HG02884 (cell line): ENCODE data around the gene C11orf97.
"Not testable (repeated sequence)": the region's sequence is repeated elsewhere in the genome, so short reads cannot be mapped to it uniquely, and the experiment has no call there.

Experiments used
- ATAC-seq: cut with Tn5 transposase; IDR thresholded peaks from one replicate; pipeline ENCODE4 v1.9.1; 2021; ENCODE audit warnings: mild to moderate bottlenecking, moderate library complexity; ENCODE audit not compliant: unreplicated experiment

Gene C11orf97, protein sequence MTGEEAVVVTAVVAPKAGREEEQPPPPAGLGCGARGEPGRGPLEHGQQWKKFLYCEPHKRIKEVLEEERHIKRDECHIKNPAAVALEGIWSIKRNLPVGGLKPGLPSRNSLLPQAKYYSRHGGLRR

DNA sequence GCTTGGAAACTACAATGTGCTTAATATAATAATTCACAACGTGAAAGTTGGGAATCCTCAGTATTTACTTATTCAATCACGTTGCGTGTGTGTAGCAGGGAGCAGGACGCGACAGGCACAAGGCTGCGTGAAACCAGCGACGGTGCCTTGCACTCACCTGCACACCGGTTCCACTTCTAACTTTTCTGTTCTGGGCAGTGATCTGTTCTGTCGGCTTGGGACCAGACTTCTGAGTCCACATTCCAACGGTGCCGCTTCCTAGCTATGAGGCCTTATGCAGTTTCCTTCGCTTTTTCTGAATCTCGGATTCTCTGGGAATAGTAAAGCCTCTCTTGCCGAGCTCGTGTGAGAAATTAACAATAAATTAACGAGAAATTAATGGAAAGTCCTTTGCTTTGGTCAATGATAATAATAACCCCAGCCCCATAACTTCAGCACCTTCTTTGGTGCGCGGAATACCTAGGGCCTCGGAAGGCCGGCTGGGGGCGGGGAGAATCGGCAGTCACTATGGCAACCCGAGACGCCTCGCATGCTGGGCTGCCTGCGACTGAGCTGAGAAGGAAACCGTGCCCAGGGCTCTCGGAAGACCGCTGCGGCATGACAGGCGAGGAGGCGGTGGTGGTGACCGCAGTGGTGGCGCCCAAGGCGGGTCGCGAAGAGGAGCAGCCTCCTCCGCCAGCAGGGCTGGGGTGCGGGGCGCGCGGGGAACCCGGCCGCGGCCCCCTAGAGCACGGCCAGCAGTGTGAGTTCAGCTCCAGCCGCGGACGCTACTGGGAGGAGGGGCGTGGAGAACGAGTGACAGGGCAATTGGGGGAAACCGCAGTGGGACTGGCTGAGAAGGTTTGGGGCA, at the start of gene C11orf97:
C11orf97 (plus strand) TSS at position 530 of the 850 bp plus-strand sequence; CDS start at position 598, 68 bp downstream.
- no peak for ATAC-seq

DNA sequence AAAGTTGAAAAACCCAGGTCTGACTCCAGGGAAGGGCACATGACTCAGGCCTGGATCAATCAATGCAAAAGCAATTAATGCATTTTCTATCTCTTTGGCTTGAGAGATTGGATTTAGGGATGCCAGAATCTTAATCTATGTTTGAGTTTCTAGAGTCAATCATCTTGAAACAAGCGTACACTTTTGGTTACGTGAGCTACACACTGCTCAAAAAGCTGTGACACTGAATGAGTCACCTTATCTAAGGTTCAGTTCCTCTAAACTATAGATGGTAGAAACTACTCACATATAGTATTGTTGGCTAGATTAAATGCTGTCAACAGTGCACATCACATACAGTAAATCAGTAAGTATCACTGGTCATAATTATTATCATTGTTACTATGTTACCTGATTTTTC, 42.8 kb upstream of the C11orf97 start:
- peak; percentile 83 for ATAC-seq

DNA sequence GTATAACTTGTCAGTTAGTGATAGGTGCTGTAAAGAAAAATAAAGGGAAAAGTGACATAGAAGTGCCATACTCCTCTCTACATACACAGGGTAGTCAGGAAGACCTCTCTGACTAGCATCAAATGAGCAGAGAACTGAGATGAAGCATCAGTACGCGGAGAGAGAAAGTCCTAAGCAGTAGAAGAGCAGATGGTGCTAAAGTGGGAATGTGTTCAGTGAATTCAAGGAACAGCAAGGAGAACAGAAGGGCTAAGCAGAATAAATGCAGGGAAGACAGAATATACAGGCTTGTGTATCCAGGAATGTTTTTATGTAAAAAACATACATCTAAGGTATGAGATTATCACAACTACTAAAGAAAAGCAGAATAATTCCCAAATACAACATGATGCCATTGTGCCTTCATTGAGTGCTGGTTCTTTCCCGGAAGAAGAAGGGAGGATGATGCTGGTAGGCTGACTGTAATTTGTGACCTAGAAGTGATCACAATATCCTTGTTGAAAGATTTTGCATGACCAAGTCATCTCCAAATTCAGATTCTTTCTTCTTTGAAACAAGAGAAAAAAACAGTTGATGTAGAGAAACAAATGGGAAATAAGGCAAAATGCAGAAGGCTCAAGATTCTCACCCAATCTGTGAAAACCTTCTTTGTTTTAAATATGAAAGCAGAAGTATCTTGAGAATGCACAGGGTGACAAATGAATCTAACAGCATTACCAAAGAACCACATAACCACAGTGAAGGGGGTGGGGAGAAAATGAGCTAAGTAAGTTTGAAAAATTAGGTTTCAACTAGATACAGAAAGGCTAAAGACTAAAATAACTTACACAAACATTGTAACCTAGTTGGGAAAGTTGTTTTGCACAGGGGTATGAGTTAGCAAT, 39.1 kb upstream of the C11orf97 start:
- peak; percentile 86 for ATAC-seq

DNA sequence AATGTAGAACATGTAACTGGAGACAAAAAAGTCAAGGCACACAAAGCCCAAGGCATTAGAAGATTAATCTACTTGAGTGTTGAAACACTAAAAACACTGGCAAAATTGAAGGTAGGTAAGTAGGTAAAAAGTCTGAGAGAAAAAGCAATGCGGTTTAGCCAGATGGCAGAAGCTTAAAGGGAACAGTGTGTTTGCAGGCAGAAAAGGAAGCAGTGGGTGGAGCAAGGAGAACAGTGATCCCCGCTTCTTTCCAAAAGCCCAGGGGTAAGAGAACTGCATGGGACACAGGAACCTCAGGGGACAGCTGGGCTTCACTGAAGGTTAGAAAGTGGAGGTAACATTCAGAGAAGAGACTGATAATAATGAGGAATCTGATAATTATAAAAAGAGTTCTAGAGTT, 34.6 kb upstream of the C11orf97 start:
- ATAC-seq: no peak

DNA sequence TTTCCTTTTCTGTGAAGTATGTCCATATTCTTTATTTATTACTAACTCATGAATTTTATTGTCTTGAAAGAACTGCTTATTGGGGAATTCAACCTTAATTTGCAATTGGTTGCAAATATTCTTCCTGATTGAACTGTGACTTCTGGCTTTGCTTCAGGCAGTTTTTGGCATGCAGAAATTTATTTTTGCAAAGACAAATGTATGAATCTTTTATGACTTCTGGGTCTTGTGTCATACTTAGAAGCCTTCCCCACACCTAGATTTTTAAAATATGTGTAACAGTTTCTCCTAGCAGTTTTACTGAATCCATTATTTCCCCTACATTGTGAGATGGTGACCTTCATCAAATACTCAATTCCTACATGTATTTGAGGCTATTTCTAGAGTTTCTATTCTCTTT, 30.9 kb upstream of the C11orf97 start:
- no peak for ATAC-seq

DNA sequence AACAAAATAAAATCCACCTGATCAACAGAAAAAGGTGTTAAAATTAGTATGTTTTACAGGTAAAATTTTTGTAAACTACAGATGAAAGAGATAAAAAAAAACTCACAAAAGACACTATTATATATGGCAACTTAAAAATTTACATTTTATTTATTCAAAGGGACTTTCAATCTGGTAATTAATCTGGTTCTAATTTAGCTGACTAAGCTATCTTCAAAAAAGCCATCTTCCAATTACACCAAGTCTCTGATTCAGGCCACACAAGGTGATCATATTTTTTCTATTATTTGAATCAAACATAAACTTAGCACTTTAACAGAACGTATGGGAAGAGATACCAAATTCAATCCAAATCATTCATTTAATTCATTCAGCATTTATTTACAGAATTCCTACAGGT, 26.2 kb upstream of the C11orf97 start:
- ATAC-seq: no peak

DNA sequence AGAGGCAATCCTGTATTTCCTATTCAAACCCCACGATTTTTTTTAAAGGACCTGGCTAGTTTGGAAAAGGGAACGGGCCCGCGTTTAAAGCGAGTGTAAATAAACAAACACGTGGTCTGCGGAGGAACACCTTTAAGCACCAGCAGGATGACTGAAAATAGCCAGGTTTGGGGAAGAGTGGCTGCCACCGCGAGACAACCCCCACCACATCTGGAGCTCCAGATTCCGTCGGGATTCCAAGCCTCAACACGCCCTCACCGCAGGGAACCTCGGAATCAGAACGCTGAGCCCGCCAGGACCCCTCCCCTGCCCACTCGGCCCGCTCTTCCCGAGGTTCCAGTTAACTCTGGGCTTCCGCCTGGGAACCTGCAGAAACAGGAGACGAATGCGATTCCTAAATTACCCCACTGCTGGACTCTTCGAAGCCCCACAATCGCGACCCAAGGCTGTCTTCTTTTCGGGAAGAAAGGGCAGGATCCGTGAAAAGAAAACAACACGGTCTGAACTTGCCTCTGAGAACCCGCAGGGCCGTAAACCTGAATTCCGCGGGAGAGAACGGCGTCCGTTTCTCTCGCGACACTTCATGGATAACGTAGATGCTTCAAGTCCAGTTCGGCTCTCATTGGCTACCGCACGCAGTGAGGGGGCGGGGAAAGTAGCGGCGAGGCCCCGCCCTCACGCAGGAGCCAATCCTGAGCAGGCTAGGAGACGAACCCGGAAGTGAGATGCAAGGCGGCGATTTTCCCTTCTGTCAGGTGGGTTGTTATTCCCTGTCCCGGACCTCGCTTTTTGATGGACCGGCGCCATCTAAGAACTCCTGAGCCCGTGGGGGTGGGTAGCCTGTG, 18.8 kb upstream of the C11orf97 start, which contains the start of the genes ANKRD49 and MRE11:
ANKRD49 (plus strand) TSS at position 704 of the 845 bp plus-strand sequence. CDS start 2,710 bp downstream, outside the sequence.
MRE11 (minus strand) TSS at position 564 of the 845 bp plus-strand sequence. CDS start 1,043 bp downstream, outside the sequence.
- ATAC-seq: peak; percentile 99

DNA sequence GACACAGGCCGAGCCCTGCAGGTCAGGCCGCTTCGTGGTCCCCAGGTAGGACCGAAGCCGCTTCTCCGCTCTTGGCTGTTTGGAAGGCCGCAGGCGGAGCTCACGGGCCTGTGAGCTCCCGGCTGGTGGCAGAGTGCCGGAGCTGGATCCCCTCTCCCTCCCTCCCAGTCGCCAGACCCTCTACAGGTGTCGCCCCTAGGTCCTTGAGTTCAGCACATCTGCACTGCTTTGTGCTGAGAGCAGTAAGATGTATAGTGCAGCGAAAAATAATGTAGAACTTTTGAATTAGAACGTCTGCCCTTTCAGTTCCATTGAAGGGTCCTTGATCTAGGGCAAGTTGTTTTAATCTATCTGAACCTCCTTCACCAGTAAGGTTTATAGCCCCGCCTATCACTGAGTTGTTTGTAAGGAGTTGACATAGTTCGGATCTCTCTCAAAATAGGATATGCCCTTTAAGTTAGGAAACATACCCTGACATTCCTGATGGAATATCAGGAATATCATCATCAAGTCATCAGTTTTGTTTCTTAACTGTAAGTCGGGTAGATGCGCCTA, 18.1 kb upstream of the C11orf97 start:
- ATAC-seq: peak; percentile 56

DNA sequence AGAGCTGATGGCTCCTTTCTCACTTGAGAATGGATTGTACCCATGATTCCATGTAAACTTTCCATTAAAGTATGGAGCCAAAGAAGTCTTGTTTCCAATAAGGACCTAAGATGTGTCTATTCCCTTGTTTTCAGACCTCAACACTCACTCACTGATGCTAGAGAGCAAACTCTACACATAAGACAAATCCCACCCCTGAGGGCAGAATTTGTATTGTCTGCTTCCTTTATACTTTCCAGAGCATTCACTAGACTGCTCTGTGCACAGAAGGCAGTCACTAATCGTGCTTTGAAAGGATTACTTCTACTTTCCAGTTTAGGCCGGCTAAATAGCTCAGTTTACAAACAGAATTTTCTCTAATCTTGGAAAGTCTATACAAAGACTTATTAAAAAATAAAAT, 12.1 kb upstream of the C11orf97 start:
- no peak for ATAC-seq

DNA sequence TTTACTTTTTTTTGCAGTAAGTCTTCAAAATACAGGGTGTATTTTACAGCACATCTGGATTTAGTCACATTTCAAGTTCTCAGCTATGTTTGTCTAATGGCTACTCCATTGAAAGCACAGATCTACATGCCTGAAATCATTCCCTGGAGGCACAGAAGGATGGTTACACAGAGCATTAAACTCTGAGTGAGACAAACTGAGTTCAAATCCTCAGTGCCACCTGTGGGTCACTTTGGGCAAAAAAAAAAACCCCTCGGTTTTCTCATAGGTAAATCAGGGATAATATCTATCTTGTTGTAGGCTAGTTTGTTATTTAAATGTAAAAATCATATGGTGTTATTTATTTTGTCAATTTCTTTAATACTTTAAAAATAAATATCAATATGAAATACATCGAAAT, 10.7 kb upstream of the C11orf97 start:
- no peak for ATAC-seq

DNA sequence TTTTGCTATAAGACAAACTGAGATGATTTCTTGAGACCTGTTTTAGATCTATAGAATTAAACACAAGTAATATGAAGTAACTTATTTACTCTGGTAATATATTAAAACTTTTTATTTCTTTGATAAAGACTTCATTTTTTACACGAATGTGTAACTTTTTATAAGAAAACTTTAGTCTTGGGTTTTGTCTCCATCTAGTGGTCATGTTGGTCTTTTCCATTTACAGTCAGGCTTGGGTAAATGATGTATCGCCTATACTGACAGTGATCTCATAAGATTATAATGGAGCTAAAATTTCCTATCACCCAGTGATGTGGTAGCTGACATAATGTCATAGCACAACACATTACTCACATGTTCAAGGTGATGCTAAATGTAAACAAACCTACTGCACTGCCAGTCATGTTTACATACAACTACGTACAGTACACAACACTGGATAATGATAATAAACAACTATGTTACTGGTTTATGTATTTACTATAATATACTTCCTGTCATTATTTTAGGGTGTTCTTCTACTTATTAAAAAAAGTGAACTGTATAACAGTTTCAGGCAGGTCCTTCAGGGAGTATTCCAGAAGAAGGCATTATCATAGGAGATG, 7.5 kb upstream of the C11orf97 start:
- no peak for ATAC-seq

DNA sequence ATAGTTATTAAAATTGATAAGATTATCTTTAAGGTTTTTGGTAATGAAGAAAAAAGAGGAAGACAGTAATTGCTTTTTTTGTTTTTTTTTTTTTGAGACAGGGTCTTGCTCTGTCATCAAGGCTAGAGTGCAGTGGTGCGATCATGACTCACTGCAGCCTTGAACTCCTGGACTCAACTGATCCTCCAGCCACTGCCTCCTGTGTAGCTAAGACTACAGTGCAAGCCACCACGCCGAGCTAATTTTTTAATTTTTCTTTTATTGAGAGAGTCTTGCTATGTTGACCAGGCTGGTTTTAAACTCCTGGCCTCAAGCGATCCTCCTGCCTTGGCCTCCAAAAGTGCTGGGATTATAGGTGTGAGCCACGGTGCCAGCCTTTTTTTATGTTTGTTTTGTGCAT, 5.7 kb upstream of the C11orf97 start:
- not testable (repeated sequence) for ATAC-seq

DNA sequence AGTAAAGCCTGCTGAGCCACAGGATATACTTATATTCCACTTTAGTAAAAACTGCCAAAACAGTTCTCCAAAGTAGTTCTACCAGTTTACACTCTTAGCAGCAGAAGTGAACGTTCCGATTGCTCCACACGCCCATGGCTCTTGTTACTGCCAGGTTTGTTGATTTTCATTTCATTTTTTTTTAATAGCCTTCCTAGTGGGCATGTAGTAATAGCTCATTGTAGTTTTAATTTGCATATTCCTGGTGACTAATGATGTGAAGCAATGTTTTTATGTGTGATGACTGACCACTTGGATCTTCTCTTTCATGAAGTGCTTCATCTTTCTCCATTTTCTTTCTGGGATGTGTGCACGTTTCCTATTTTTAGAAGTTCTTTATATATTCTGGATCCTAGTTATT, 4.8 kb upstream of the C11orf97 start:
- ATAC-seq: no peak

DNA sequence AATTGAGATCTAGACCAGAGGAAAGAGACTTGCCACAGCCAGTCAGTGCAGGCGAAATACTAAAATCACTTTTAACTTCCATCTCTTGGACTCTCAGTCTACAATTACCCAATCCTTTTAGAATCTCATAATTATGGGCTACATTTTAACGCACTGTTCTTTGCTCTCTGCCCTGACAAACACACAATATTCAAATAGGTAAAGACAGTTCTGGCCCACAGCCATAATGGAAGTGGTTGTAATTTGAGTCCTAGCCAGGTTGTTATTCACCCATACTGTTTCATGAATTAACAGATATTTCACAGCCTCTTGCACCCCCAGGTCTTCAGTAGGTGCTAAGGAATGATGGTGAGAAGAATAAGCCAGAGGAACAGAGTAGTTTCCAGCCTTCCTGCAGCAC, 830 bp downstream of the C11orf97 start:
- no peak for ATAC-seq

DNA sequence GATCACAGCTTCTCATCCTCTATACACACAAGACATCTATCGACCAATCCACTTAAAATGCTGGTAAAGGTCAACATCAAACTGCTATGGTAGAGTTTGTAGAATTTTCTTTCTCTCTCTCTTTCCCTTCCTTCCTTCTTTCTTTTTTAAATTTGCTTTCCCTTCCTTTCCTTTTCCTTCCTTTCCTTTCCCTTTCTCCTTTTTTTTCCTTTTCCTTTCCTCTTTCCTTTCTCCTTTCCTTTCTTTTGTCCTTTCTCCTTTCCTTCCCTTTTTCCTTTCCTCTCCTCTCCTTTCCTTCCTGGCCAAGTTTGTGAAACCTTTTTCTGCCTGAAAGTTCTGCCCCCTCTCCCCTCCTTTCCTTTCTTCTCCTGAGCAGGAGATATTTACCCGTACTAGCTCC, 3.1 kb downstream of the C11orf97 start:
- ATAC-seq: no peak

DNA sequence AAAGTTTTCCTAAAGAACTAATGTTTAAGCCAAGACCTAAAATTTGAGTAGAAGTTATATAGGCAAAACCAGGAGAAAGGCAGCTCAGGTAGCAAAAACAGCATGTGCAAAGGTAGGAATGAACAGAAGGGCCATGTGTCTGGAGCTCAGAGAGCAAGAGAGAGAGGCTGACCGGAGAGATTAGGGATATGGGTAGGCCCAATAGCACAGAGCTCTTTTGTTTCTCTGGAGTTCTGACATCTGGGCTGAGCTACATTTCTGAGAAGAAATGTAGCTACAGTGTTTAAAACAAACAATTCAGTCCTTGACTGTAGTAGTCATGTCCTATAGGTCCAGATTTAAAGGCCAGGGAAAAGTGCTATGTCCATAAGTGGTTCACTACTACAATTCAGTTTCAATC, 4.5 kb downstream of the C11orf97 start:
- ATAC-seq: no peak

DNA sequence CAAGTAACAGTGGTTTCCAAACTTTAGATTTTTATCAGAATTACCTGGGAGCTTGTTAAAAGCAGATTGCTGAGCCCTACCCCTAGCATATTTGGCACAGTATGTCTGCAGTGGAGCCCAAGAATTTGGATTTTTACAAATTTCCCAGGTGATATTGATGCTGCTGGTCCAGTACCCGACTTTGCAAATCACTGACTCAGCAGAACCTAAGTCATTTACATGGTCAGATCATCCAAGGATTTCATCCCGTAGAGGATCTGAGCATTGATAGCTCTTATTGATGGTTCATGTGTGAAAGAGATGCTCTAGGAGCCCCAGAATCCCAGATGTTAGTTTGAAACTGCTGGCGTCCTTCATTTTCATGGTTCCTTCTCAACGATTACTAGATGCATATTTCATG, 6.0 kb downstream of the C11orf97 start:
- no peak for ATAC-seq

DNA sequence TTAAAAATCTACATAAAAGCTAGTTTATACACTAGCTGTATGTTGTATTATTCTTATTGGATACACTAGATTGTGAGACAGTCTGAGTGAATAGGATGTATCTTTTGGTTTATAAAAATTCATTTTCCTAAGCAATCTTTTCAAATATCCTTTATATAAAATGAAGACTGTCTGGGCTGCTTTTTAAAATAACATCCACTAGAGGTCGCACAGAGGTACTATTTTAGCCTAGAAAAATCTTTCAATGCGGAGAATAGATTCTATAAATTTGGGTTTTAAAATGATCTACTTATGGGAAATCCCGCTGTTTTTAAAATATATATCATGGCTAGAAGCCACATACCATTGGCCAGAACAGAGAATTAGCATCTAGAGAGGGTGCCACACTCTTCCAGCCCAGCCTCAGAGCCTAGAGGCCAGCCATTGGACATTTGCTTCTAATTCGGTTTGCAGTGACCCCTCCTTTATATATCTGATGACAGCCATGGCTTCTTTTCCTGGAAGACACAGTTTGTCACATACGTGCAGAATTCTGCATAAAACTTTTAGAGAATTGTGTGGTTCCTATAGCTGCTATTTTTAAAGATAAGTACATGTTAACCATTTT, 7.3 kb downstream of the C11orf97 start:
- ATAC-seq: no peak

DNA sequence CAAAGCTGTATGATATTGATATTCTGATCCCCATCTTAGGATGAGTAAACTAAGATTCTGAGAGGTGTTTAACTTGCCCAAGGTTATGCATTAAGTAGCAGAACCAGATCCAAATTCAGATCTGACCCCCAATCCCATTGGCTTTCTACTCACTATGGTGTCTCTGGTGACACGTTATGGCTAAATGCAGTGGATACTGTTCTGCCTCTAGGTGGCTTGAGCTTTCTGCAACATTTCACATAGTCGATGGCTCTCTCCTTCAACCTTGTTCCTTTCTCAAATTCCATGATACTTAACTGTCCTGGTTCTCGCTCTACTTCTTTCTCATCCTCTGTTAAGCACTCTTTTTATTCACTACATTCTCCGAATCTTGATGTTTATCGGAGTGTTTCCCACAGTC, 9.4 kb downstream of the C11orf97 start:
- no peak for ATAC-seq
